Right ventricle myocardium inferior (tissue), 1 donor: ENCODE measurements around the gene CLIP1. TPM values are rescaled to one million over a fixed set of nuclear protein-coding genes. Genes with fewer than 3 reads are reported as not detected.
"Not testable (repeated sequence)": the region's sequence is repeated elsewhere in the genome, so short reads cannot be mapped to it uniquely, and the experiment has no call there.

Source experiments
- ATAC-seq: fragments of 200-7000 bp; cut with Tn5 transposase; one replicate; pipeline ENCODE4 v1.9.1; 2020; ENCODE audit warnings: mild to moderate bottlenecking, moderate library complexity
- DNase-seq: peaks from one replicate; pipeline ENCODE4 v3.0.0; 2021; ENCODE audit errors: missing footprints
- intact Hi-C: fragments of 100-400 bp; cut with DNase I; formaldehyde crosslinking; loops from one replicate; pipeline ENCODE4 v1.11.0; 2022
- long read RNA-seq: library from polyadenylated mRNA; unstranded; transcript quantifications from one replicate; pipeline ENCODE4 v2.0.0, GENCODE V29; 2021
- total RNA-seq: library from RNA; stranded (reverse); fragmentation: NEBNext Ultra II Directional; extraction: Animal tissue kit (Norgen Biotek cat#: 25700); gene quantifications from one replicate; pipeline ENCODE4 v1.2.1, GENCODE V29; 2021
- donor health status: DM: no; HTN: yes; CAD: no; lungs with severe emphysema.

The CLIP1 gene
- 110 TPM for total RNA-seq
- long read RNA-seq, full-length matches to known transcripts, result 3 of 12 reads
- long read RNA-seq, partial matches to known transcripts, result 5 of 12 reads
- long read RNA-seq, other reads (novel, unspliced or antisense), result 4 of 12 reads

DNA sequence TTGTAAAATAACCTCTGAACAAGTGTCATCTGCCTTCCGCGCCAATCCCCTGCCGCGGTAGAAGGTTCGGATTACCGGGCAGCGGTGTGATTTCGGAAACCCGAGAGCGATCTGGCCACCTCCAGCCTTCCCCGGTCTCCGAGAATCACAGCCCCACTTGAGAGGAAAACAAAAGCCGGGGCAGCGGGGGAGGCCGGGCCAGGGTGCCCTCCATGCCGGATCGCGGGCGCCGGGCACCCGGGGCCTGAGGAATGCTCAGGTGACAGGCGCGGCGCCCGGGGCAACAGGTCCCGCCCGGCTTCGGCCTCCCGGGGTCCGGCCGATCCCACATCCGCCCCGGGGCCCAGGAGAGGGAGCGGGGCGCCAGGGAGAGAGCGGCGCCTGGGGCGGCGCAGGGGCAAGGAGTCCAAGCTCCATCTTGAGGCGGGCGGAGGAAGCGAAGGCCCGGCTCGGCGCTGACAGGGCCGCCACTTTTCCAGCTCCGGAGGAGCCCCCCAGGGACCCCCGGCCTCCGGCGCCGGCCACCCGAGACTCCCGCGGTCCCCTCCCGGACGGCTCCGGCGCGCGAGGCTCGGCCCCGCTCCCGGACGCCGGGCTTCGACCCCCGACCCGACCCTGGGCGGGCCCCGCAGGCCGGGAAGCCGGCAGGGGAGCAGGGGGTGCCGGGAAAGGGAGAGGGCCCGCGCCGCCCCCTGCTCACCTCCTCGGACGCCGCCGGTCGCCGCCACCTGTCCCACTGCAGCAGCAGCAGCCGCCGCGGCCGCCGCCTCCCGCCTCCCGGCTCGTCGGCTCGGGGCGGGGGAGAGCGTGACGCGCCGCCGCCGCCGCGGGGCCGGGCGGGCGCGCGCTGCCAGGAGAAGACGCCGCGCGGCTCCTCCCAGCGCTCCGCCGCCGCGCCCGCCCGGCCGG, at the start of gene CLIP1:
CLIP1 (minus strand) TSS at position 849 of the 909 bp plus-strand sequence. CDS start 42,217 bp downstream, outside the sequence.
- intact Hi-C loops, result loop anchor here (2.0 kb wide), 1 partner anchor 21 kb away; no protein-coding TSS in a partner anchor
- ATAC-seq, result peak; percentile 91
- DNase-seq, result peak; percentile 89

- intact Hi-C loops, result loop anchor here (2.0 kb wide), 1 partner anchor 73 kb away; no protein-coding TSS in a partner anchor
- no peak for ATAC-seq
Observed at GRCh38 chr12:122471324-122472226, 49.1 kb upstream of the CLIP1 start.

DNA sequence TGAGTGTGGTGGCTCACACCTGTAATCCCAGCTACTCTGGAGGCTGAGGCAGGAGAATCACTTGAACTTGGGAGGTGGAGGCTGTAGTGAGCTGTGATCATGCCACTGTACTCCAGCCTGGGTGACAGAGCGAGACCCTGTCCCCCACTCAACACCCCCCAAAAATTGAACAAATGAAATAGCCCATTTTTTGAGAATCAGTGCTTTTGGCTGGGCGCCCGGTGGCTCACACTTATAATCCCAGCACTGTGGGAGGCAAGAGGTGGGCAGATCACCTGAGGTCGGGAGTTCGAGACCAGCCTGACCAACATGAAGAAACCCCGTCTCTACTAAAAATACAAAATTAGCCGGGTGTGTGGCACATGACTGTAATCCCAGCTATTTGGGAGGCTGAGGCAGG, 48.1 kb upstream of the CLIP1 start:
- intact Hi-C loops, result loop anchor here (2.0 kb wide), 1 partner anchor 72 kb away; no protein-coding TSS in a partner anchor
- not testable (repeated sequence) for DNase-seq, ATAC-seq

More at GRCh38 chr12:122471324-122472226, 49.1 kb upstream of the CLIP1 start:
- DNase-seq, result no peak

DNA sequence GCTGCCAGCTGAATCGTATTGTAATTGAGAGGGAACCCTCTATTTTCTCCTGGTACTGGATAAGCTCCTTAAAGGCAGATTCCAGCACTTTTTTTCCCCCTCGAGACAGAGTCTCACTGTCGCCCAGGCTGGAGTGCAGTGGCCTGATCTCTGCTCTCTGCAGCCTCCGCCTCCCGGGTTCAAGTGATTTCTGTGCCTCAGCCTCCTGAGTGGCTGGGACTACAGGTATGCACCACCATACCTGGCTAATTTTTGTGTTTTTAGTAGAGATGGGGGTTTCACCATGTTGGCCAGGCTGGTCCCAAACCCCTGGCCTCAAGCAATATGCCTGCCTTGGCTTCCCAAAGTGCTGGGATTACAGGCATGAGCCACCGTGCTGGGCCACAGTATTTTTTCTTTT, 47.4 kb upstream of the CLIP1 start:
- DNase-seq, ATAC-seq: not testable (repeated sequence)
- intact Hi-C loops, result loop anchor here (2.0 kb wide), 1 partner anchor 71 kb away; no protein-coding TSS in a partner anchor

GRCh38 chr12:122467983-122468382, 45.5 kb upstream of the CLIP1 start:
- DNase-seq, result no peak
- intact Hi-C loops, result no loop called here
- no peak for ATAC-seq

DNA sequence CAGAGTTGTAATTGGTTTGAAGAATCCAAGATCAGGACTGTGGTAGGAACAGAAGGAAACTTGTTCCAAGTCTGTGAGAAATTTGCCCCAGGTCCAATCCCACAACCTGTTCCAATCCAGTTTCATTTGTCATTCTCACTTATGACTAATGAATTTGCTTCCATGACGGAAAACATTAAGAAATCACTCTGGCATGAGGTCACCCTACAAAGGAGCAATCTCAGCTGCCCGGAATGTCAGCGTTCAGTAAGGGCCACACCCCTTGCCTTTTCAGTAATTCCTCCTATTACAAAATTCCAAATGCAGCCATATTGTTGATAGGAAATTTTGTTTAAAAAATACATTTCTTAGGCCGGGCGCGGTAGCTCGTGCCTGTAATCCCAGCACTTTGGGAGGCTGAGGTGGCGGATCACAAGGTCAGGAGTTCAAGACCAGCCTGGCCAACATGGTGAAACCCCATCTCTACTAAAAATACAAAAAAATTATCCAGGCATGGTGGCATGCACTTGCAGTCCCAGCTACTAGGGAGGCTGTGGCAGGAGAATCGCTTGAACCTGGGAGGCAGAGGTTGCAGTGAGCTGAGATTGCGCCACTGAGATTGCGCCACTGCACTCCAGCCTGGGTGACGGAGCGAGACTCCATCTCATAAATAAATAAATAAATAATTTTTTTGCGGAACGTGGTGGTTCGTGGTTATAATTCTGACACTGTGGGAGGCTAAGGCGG, 42.0 kb upstream of the CLIP1 start:
- DNase-seq, intact Hi-C loops: not testable (repeated sequence)
- ATAC-seq, result peak; percentile 70

DNA sequence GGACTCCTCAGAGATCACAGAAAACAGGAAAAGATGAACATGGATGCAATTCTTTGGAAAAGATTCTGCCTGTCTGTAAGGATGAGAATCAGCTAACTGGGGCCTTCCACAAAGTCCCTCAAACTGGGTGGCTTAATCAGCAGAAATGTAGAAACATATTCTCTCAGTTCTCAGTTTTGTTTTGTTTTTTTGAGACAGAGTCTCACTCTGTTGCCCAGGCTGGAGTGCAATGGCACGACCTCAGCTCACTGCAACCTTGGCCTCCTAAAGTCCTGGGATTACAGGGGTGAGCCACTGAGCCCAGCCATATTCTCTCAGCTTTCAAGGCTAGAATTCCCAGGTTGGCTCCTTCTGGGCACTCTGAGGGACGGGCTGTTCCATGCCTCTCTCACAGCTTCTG, 38.2 kb upstream of the CLIP1 start:
- intact Hi-C loops, result no loop called here
- ATAC-seq (no peak), DNase-seq (no peak)

- DNase-seq (no peak), ATAC-seq (no peak)
- intact Hi-C loops, result no loop called here
Observed at GRCh38 chr12:122460061-122460460, 37.6 kb upstream of the CLIP1 start.

- DNase-seq (no peak), ATAC-seq (no peak)
- intact Hi-C loops, result no loop called here
Observed at GRCh38 chr12:122459211-122459610, 36.7 kb upstream of the CLIP1 start.

- intact Hi-C loops, result no loop called here
- ATAC-seq (no peak), DNase-seq (no peak)
Observed at GRCh38 chr12:122458105-122459035, 35.9 kb upstream of the CLIP1 start.

DNA sequence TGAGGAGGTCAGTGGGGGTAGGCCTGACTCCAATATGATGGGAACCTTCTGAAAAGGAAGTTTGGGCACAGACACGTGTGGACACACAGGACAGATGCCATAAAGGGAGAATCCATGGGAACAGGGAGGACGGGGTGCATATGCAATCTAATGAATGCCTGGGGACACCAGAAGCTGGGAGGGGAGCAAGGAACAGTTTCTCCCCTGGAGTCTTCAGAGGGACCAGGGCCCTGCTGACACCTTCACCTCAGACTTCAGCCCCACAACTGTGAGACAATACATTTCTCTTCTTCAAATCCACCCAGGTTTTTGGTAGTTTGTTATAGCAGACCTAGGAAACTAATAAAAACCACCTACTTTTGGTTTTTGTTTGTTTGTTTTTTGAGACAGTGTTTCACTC, 35.2 kb upstream of the CLIP1 start:
- DNase-seq (no peak), ATAC-seq (no peak)
- intact Hi-C loops, result no loop called here

- ATAC-seq (no peak), DNase-seq (no peak)
- intact Hi-C loops, result no loop called here
Observed at GRCh38 chr12:122454739-122455138, 32.3 kb upstream of the CLIP1 start.

DNA sequence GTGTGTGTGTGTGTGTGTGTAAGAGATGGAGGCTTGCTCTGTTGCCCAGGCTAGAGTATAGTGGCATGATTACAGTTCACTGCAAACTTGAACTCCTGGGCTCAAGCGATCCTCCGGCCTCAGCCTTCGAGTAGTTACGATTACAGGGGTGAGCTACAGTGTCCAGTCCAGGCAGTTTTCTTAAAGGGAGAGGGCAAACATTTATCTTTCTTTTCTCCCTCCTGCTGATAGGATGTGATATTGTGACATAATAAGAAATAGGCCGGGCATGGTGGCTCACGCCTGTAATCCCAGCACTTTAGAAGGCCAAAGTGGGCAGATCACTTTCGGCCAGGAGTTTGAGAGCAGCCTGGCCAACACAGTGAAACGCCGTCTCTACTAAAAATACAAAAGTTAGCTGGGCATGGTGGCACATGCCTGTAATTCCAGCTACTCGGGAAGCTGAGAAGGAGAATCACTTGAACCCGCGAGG, 31.8 kb upstream of the CLIP1 start:
- intact Hi-C loops, result no loop called here
- ATAC-seq, result no peak
- DNase-seq, result no peak

DNA sequence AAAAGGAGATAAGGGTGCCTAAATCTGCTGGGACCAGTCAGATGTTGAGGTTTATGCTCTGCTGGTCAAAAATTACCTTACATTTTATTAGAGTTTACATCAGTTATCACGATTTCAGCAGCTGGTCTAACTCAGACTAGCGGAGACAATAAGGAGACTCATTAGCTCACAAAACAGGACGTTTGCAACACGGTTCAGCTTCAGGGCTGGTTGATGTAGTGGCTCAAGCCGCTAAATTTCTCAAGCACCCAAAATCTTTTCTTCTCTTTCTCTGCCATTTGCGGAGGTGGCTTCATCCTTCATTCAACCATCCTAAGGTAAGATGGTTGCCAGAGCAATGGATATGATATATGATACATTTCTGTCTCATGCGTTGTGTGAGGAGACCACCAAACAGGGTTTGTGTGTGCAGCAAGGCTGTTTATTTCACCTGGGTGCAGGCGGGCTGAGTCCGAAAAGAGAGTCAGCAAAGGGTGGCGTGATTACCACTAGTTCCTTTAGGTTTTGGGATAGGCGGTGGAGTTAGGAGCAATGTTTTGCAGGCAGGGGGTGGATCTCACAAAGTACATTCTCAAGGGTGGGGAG, 30.3 kb upstream of the CLIP1 start:
- DNase-seq (no peak), ATAC-seq (no peak)
- intact Hi-C loops, result no loop called here

DNA sequence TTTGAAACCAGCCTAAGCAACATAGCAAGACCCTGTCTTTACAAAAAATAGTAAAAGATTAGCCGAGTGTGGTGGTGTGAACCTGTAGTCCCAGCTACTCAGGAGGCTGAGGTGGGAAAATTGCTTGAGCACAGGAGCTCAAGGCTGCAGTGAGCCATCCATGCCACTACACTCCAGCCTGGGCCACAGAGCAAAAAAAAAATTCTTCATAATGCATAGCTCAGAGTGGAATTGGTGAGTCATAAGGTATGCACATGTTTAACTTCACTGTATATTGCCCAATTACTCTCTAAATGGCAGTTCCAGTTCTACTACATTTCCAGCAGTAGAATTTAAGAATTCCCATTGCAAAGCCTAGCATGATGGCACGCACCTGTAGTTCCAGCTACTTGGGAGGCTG, 26.8 kb upstream of the CLIP1 start:
- no peak for DNase-seq
- intact Hi-C loops, result no loop called here
- no peak for ATAC-seq

DNA sequence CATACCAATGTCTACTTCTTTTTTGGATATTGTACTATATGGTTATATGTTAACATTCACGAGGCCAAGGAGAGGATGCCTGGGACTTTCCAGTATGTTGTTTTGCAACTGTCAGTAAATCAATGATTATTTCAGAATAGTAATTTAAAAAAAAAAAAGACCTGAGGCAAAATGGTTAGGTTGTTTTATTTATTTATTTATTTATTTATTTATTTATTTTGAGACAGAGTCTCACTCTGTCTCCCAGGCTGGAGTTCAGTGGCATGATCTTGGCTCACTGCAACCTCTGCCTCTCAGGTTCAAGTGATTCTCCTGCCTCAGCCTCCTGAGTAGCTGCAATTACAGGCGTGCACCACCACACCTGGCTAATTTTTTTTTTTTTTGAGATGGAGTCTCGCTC, 25.4 kb upstream of the CLIP1 start:
- ATAC-seq, intact Hi-C loops, DNase-seq: not testable (repeated sequence)

DNA sequence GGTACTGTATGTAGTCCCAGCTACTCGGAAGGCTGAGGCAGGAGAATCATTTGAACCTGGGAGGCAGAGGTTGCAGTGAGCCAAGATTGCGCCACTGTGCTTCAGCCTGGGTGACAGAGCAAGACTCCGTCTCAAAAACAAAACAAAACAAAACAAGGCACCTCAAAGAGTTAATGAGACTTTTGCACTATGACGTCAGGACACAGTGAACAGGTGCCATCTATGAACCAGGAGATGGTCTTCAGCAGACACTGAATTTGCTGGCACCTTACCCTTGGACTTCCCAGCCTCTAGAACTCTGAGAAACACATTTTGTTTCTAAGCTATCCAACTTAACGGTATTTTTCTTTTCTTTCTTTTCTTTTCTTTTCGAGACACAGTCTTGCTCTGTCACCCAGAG, 23.9 kb upstream of the CLIP1 start:
- DNase-seq, ATAC-seq, intact Hi-C loops: not testable (repeated sequence)
